Superior temporal gyrus (tissue), 1 donor: ENCODE results near the gene POLE.

Experiments used
- DNase-seq: peaks from one replicate; pipeline ENCODE4 v3.0.0-alpha.2; 2016; ENCODE audit errors: extremely low spot score

Gene POLE

GRCh38 chr12:132579744-132580143, 107.4 kb downstream of the POLE start:
- no peak for DNase-seq

DNA sequence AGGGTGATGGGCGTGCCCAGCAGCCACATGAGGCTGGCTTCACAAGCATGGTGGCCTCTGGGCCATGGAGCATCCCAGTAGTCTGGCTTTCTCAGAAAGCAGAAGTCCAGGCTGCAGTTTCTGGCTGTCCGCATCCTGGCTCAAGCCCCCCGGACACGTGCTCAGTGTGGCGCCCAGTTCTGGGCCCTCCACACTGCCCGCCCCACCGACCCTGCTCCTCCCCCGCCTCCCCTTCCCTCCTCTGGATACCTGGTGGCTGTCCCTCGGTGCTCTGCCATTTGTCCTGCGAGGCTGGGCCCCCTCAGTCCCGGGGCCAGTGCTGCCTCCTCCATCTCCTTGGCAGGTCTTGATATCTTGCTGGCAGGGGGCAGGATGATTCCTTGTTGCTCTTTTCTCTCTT, 108.3 kb downstream of the POLE start:
- DNase-seq: no peak

DNA sequence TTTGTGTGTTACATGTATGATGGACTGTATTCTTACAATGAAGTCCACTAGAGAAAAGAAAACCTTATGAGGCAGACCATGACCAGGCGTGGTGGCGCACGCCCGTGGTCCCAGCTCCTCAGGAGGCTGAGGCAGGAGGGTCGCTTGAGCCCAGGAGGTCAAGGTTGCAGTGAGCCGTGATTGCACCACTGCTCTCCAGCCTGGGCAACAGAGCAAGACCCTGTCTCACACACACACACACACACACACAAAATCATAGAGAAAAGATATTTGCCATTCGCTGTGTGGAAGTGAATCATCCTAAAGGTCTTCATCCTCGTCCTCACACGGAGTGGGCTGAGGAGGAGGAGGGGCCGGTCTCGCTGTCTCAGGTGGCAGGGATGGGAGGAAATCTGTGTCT, 109.0 kb downstream of the POLE start:
- no peak for DNase-seq

DNA sequence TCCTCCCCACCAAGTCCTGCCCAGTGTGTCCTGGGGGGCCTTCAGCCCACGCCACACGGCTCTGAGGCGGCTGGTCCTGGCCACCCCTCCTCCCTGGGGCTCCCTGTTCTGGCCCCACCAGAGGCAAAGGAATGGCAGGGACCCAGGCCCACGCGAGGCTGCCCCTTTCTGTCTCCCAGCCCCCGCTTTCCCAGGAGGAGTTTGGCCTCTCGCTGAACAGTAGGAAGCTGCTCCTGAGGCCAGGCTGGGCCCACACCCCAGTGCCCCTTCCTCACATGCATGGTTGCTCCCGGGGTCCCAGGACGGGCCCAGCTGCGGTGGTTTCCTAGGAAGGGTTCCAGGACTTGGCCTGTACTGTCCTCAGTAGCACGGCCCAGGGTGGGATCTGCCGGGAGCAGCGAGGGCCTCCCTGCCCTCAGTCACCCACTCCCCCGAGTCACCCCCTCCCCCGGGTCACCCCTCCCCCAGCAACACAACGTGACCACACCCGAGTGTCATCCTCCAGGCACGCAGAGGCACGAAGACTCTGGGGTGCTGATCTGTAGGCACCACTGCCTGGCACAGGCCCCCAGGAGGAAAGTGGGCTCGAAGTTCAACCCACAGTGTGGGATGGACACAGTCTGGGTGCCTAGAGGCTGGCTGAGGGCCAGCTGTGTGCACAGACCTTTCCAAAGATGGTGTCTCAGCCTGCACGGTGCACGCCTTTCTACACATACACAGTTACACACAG, 109.8 kb downstream of the POLE start:
- DNase-seq: no peak

DNA sequence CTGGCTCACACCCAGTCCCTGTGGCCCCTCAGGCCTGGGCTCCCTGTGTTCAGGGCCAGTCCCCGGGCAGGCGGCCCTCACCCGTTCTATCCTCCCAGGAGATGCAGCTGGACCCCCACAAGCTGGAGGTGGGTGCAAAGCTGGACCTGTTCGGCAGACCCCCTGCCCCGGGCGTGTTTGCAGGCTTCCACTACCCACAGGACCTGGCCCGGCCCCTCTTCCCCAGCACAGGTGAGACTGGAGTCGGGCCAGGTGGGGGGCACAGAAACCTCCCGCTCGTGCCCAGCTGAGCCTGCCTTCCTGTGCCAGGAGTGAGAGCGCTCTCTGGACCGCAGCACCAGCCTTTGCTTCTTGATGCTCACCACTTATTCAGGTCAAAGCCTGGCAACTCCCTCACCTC, 110.4 kb downstream of the POLE start:
- DNase-seq: no peak

DNA sequence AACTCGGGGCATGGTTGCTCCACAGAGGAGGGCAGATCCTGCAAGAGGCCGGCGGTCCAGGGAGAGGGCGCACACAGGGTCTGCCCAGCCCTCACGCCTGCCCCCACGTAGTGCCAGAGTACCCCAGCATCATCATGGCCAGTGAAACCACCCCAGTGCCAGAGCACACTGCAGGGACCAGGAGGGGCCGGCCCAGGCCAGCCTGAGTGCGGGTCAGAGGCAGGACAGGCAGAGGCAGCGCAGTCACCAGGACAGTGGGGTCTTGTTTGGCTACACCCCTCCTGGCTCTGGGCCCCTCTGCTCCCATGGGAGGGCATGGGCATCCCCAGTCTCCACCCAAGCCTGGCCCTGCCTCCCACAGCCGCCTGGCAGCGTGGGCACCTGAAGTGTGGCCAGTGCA, 111.5 kb downstream of the POLE start:
- no peak for DNase-seq

- DNase-seq: no peak
Observed at GRCh38 chr12:132574271-132574996, 112.7 kb downstream of the POLE start.
